Measurements from ENCODE around the gene LSM14B.

The LSM14B gene

DNA sequence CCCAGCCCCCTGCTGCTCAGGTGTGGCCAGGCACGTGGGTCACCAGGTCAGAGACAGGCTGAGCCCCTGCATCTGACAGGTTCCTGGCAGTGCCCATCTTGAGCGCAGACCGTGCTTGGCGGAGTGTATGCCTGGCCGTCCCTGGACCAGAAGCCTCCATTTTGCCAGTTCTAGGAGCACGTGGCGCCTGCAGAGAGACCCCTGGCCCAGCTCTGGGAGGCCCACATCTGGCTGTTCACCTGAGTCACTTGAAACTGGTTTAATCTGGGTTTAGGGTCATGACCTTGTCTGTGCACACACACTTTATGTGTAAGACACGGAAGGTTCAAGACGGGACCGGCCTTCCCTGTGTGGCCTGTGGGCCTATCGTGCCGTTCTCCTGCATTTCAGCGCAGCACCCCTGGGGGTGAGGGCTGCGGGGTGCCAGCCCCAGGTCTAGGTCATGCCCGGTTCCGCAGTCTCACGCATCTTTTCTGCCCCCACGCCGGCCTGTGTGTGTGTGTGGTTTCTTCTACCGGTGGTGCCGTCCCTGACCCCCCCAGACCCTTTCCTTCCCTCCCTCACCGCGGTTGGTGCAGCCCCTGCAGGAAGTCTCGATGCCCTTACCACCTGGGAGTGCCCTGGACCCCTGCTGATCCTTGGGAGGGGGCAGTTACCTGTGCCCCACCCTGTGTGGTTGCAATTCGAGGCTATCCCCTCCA lies 35.3 kb downstream of the LSM14B start:
- H3K36me3 ChIP-seq (ENCODE audit: control insufficient read depth, insufficient read depth, low read length): peaks cover 15% of the 10 kb centered on the region
- H3K27ac ChIP-seq (ENCODE audit: low read depth, low read length): no peak overlapping the region
- no peaks in the 10 kb centered on the region for H3K4me1 ChIP-seq (ENCODE audit: control insufficient read depth, insufficient read depth, low read length)
- H3K4me3 ChIP-seq (ENCODE audit: low read length): no peak overlapping the region
- no peaks in the 10 kb centered on the region for H3K27me3 ChIP-seq (ENCODE audit: control insufficient read depth, insufficient read depth, low read length)
- no peak overlapping the region for H3K9ac ChIP-seq (ENCODE audit: low read length)

DNA sequence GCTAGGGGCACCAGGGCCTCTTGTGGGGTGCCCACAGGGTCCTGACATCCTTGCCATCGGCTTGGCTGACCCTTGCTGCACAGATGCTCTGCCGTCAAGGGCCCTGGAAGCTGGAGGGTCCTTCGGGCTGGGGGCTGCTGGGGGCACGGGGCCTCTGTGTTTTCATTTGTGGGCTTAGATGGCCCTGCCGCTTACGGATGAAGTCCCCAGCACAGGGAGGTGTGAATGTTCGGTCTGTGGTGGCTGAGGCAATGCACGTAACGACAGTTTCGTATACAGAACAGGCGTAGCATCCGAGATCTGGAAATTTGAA lies 35.8 kb downstream of the LSM14B start:
- Histone ChIP-seq H3K27ac (ENCODE audit: low read depth, low read length) (no peak overlapping the region), H3K36me3 (ENCODE audit: control insufficient read depth, insufficient read depth, low read length) (peaks cover 20% of the 10 kb centered on the region), H3K4me3 (ENCODE audit: low read length) (no peak overlapping the region), H3K27me3 (ENCODE audit: control insufficient read depth, insufficient read depth, low read length) (no peaks in the 10 kb centered on the region), H3K9ac (ENCODE audit: low read length) (no peak overlapping the region), H3K4me1 (ENCODE audit: control insufficient read depth, insufficient read depth, low read length) (no peaks in the 10 kb centered on the region)

DNA sequence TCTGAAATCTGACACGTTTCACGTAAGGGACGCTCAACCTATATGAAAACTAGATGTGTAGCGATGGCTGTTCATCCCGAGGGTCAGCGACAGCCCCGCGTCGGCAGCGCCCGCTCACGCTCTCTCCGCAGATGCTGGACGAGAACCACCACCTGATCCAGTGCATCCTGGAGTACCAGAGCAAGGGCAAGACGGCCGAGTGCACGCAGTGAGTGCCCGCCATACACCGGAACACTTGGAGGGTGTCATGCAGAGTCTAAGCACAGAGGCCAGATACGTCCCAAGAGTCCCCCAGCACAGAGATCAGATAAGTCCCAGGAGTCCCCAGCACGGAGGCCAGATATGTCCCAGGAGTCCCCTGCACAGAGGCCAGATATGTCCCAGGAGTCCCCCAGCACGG lies 36.3 kb downstream of the LSM14B start:
- Histone ChIP-seq H3K27me3 (ENCODE audit: control insufficient read depth, insufficient read depth, low read length) (no peaks in the 10 kb centered on the region), H3K9ac (ENCODE audit: low read length) (no peak overlapping the region), H3K4me1 (ENCODE audit: control insufficient read depth, insufficient read depth, low read length) (no peaks in the 10 kb centered on the region), H3K36me3 (ENCODE audit: control insufficient read depth, insufficient read depth, low read length) (peaks cover 20% of the 10 kb centered on the region), H3K4me3 (ENCODE audit: low read length) (no peak overlapping the region), H3K27ac (ENCODE audit: low read depth, low read length) (no peak overlapping the region)

DNA sequence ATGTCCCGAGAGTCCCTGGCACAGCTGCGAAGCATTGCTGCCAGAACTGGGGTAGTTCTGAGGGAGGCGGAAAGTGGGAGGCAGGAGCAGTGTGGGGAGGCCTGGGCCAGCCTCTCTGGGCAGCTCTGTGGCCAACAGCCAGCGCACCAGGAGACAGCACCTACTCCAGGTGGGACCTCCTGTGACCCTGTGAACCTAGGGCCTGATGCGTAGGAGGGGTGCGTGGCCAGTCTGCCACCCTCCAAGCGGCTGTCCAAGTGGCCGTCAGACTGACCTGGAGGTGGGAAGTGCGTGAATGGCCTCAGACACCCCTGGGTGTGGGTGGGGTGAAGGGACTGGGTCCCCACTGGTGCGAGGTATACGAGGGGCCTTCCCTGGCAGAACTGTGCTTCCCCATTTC lies 36.8 kb downstream of the LSM14B start:
- Histone ChIP-seq H3K36me3 (ENCODE audit: control insufficient read depth, insufficient read depth, low read length) (peaks cover 21% of the 10 kb centered on the region), H3K4me3 (ENCODE audit: low read length) (no peak overlapping the region), H3K27me3 (ENCODE audit: control insufficient read depth, insufficient read depth, low read length) (no peaks in the 10 kb centered on the region), H3K4me1 (ENCODE audit: control insufficient read depth, insufficient read depth, low read length) (no peaks in the 10 kb centered on the region), H3K27ac (ENCODE audit: low read depth, low read length) (no peak overlapping the region), H3K9ac (ENCODE audit: low read length) (no peak overlapping the region)

DNA sequence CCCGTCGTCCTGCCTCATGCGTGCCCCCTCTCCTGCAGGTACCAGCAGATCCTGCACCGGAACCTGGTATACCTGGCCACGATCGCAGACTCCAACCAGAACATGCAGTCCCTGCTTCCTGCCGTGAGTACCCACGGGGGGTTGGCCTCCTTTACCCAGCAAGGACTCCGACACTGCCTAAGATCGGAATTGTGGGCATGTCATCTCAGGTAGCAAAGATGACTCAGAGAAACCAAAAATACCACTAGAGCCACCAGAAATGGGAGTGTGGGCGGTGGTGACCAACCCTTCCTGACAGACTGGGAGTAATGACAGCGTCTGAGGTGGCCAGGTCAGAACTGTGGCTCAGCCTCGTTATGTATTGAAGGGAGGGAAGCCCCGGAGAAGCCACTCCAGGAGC lies 37.6 kb downstream of the LSM14B start:
- Histone ChIP-seq H3K9ac (ENCODE audit: low read length) (no peak overlapping the region), H3K36me3 (ENCODE audit: control insufficient read depth, insufficient read depth, low read length) (peaks cover 28% of the 10 kb centered on the region), H3K4me3 (ENCODE audit: low read length) (no peak overlapping the region), H3K4me1 (ENCODE audit: control insufficient read depth, insufficient read depth, low read length) (no peaks in the 10 kb centered on the region), H3K27ac (ENCODE audit: low read depth, low read length) (no peak overlapping the region), H3K27me3 (ENCODE audit: control insufficient read depth, insufficient read depth, low read length) (no peaks in the 10 kb centered on the region)

DNA sequence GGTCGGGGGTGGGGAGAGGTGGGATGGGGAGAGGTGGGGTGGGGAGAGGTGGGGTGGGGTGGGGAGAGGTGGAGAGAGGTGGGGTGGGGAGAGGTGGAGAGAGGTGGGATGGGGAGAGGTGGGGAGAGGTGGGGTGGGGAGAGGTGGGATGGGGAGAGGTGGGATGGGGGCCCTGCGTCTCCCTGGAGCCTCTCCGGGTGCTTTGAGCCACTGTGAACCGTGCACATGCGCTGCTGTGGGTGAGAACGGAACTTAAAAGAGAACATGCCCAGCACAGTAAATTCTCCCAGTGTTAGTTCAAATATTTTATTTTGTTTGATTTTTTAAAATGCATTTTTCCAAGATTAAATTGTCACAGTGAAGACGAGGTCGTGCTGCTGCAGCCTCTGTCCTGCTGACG lies 38.0 kb downstream of the LSM14B start:
- peaks cover 30% of the 10 kb centered on the region for H3K36me3 ChIP-seq (ENCODE audit: control insufficient read depth, insufficient read depth, low read length)

DNA sequence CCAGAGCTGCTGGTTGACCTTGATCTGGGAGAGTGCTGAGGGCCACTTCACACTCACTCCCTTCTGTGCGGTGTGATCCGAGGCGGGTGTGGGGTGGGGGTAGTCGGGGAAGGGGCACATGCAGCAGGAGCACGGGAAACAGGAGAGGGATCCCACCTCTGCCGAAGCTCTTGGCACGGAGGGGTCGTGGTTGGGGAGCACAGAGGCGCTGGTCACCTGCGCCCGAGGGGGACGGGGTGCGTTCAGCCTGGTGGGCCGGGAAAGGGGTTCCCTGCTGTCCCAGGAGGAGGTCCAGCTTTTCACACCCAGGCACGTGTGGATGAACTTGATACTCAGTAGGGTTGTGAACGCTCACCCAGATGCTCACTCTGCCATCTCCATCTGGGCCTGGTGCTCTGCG lies 38.6 kb downstream of the LSM14B start:
- no peaks in the 10 kb centered on the region for H3K4me1 ChIP-seq (ENCODE audit: control insufficient read depth, insufficient read depth, low read length)
- no peak overlapping the region for H3K4me3 ChIP-seq (ENCODE audit: low read length)
- H3K27ac ChIP-seq (ENCODE audit: low read depth, low read length): no peak overlapping the region
- H3K27me3 ChIP-seq (ENCODE audit: control insufficient read depth, insufficient read depth, low read length): no peaks in the 10 kb centered on the region
- no peak overlapping the region for H3K9ac ChIP-seq (ENCODE audit: low read length)
- peaks cover 33% of the 10 kb centered on the region for H3K36me3 ChIP-seq (ENCODE audit: control insufficient read depth, insufficient read depth, low read length)

More for the DNA sequence above, 38.0 kb downstream of the LSM14B start:
- no peaks in the 10 kb centered on the region for H3K4me1 ChIP-seq (ENCODE audit: control insufficient read depth, insufficient read depth, low read length)
- no peaks in the 10 kb centered on the region for H3K27me3 ChIP-seq (ENCODE audit: control insufficient read depth, insufficient read depth, low read length)
- H3K27ac ChIP-seq (ENCODE audit: low read depth, low read length): no peak overlapping the region
- H3K9ac ChIP-seq (ENCODE audit: low read length): no peak overlapping the region
- H3K4me3 ChIP-seq (ENCODE audit: low read length): no peak overlapping the region

DNA sequence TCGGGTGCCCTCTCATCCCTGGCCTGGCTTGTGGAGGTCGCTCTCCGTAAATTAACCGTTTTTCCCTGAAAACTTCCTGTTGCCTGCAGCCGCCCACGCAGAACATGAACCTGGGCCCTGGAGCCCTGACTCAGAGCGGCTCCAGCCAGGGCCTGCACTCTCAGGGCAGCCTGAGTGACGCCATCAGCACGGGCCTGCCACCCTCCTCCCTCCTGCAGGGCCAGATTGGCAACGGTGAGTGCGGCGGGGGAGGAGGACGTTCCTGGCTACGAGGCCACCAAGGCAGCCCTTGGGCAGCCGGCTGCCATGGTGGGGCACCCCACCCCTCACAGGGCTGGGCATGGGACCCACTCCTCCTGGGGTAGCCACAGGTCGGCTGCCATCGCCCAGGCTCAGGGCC lies 39.1 kb downstream of the LSM14B start:
- no peak overlapping the region for H3K4me3 ChIP-seq (ENCODE audit: low read length)
- peaks cover 37% of the 10 kb centered on the region for H3K36me3 ChIP-seq (ENCODE audit: control insufficient read depth, insufficient read depth, low read length)
- no peaks in the 10 kb centered on the region for H3K27me3 ChIP-seq (ENCODE audit: control insufficient read depth, insufficient read depth, low read length)
- H3K27ac ChIP-seq (ENCODE audit: low read depth, low read length): no peak overlapping the region
- H3K9ac ChIP-seq (ENCODE audit: low read length): no peak overlapping the region
- no peaks in the 10 kb centered on the region for H3K4me1 ChIP-seq (ENCODE audit: control insufficient read depth, insufficient read depth, low read length)

DNA sequence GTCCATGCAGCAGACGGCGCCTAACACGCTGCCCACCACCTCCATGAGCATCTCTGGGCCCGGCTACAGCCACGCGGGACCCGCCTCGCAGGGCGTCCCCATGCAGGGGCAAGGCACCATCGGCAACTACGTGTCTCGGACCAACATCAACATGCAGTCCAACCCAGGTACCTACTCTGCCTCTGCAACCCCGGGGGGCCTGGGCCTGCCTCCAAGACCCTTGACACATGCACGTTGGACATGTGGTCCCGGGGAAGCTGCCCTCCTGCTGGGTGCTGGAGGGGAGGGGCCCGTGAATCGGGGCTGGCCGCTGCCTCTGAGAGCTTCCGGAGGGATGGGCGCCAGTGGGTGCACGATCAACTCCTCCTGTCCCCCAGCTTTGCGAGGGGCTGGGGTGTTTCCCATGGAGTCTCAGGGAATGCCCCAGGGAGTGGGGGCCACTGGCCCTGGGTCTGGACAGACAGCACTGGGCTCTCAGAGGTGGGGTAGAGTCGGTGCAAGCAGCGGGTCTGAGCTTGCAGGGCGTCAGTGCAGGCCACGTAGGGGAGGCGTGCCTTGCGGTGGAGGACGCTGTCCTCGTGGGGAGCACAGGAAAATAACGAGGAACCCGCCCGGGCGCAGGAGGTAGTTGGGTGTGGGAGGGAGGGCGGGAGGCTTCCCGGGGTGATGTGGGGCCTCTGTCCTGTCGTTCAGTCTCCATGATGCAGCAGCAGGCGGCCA lies 40.6 kb downstream of the LSM14B start:
- peaks cover 38% of the 10 kb centered on the region for H3K36me3 ChIP-seq (ENCODE audit: control insufficient read depth, insufficient read depth, low read length)
- H3K4me3 ChIP-seq (ENCODE audit: low read length): no peak overlapping the region
- H3K27me3 ChIP-seq (ENCODE audit: control insufficient read depth, insufficient read depth, low read length): no peaks in the 10 kb centered on the region
- no peak overlapping the region for H3K9ac ChIP-seq (ENCODE audit: low read length)
- no peaks in the 10 kb centered on the region for H3K4me1 ChIP-seq (ENCODE audit: control insufficient read depth, insufficient read depth, low read length)
- H3K27ac ChIP-seq (ENCODE audit: low read depth, low read length): no peak overlapping the region

DNA sequence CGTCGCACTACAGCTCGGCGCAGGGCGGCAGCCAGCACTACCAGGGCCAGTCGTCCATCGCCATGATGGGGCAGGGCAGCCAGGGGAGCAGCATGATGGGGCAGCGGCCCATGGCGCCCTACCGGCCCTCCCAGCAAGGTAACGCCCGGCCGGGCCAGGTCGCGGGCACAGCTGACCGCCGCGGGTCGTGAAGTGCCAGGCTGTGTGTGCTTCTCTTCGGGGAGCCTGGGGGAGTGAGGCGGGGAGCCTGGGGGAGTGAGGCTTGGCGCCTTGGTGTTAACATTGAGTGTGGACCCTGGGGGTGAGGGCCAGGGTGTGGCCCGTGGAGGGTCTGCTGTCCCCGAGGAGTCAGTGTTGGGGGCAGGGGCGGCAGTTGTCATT lies 41.2 kb downstream of the LSM14B start:
- H3K27ac ChIP-seq (ENCODE audit: low read depth, low read length): no peak overlapping the region
- no peaks in the 10 kb centered on the region for H3K27me3 ChIP-seq (ENCODE audit: control insufficient read depth, insufficient read depth, low read length)
- H3K4me3 ChIP-seq (ENCODE audit: low read length): no peak overlapping the region
- H3K36me3 ChIP-seq (ENCODE audit: control insufficient read depth, insufficient read depth, low read length): peaks cover 38% of the 10 kb centered on the region
- H3K4me1 ChIP-seq (ENCODE audit: control insufficient read depth, insufficient read depth, low read length): no peaks in the 10 kb centered on the region
- no peak overlapping the region for H3K9ac ChIP-seq (ENCODE audit: low read length)

DNA sequence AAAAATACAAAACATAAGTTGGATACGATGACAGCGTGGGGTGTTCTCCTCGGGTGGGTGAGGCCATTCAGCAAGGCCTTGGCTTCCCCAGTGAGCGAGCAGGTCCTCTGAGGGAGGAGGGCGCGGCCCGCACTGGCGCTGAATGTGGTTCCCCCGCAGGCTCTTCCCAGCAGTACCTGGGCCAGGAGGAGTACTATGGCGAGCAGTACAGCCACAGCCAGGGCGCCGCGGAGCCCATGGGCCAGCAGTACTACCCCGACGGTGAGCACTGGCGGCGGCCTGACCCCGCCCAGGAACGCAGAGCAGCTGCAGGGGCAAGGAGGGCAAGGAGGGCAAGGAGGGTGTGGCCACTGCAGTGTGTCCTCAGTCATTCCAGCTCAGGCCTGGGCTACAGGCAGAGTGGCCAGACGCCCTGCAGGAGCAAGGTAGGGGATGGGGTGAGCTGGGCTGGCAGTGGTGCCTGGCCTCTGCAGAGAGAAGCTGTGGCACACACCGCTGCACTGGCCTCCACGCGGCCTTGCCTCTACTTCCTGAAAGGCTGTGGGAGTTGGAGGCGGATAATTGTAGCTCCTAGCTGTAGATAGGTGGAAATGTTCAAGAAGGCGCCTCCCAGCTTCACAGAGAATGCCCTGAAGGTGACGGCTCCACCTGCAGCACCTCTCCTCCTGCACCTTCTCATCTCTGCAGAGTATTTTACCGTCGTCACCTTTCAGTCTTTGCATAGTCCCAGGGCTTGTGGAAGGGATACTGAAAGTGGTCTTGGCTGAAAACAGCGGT lies 41.9 kb downstream of the LSM14B start:
- Histone ChIP-seq H3K27me3 (ENCODE audit: control insufficient read depth, insufficient read depth, low read length) (no peaks in the 10 kb centered on the region), H3K4me1 (ENCODE audit: control insufficient read depth, insufficient read depth, low read length) (no peaks in the 10 kb centered on the region), H3K9ac (ENCODE audit: low read length) (no peak overlapping the region), H3K27ac (ENCODE audit: low read depth, low read length) (no peak overlapping the region), H3K4me3 (ENCODE audit: low read length) (no peak overlapping the region), H3K36me3 (ENCODE audit: control insufficient read depth, insufficient read depth, low read length) (peaks cover 38% of the 10 kb centered on the region)

DNA sequence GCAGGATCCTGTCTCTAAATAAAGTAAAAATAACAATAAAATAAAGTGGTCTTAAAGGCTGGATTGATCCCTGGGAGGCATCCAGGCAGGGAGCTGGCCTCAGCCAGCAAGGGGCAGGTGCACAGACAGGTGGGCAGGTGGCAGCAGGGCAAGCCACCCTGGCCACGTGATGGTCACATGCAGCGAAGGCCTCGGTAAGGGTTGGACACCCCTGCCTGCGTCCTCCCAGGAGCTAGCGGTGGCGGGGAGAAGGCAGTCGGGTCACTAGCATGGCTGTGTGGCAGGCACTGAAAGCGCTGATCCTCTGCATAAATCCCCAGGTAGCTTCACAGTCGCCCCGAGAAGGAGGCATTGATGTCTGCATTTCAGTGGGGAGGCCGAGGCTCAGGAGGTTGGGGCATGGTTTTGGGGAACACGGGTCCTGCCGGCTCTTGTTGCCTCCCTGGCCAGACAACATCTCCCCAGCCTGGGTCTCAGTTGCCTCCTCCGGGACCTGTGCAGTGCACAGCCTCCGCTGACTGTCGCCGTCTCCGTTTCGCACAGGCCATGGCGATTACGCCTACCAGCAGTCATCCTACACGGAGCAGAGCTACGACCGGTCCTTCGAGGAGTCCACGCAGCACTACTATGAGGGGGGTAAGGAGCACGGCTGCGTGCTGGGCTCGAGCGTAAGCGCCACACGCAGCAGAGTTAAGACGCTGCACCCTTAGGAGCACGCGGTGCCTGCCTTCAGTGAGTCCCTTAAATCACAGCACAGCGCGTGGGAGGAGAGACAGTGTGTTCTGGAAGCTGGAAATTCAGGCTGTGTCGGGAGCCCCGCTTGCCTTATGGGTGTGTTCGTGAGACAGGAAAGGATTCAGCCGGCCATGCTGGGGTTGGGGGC lies 42.8 kb downstream of the LSM14B start:
- Histone ChIP-seq H3K27me3 (ENCODE audit: control insufficient read depth, insufficient read depth, low read length) (no peaks in the 10 kb centered on the region), H3K9ac (ENCODE audit: low read length) (no peak overlapping the region), H3K4me3 (ENCODE audit: low read length) (no peak overlapping the region), H3K4me1 (ENCODE audit: control insufficient read depth, insufficient read depth, low read length) (no peaks in the 10 kb centered on the region), H3K27ac (ENCODE audit: low read depth, low read length) (no peak overlapping the region), H3K36me3 (ENCODE audit: control insufficient read depth, insufficient read depth, low read length) (peaks cover 36% of the 10 kb centered on the region)
